HEK293 (cell line): ENCODE data around the gene OLIG1.
A peak's percentile ranks its signal among the peaks of the same experiment; 100 is the strongest.

ENCODE experiments used
- CTCF ChIA-PET: fragments of 350-600 bp; formaldehyde crosslinking; extraction: SDS; loops from one replicate; lab custom pipeline; 2021; ENCODE audit warnings: antibody characterized with exemption; lab: Yijun Ruan, JAX
- POLR2A ChIA-PET: fragments of 300-600 bp; formaldehyde crosslinking; extraction: SDS; loops from one replicate; lab custom pipeline; 2020; ENCODE audit warnings: antibody characterized with exemption, inconsistent platforms; lab: Yijun Ruan, JAX
- H3K27ac ChIP-seq: fragments of 200-500 bp; sonication (Bioruptor generic); 2 replicates; pipeline ENCODE4 v1.5.1; 2014; ENCODE audit warnings: low read depth, low read length, control low read depth, inconsistent platforms; ENCODE audit errors: extremely low read depth
- H3K36me3 ChIP-seq, 2 experiments: fragments of 200-500 bp in 1 of 2; sonication (Bioruptor generic) in 1 of 2; 1 replicate in 1 of 2; 2 replicates in 1 of 2; pipeline ENCODE4 v1.5.1; 2014 to 2017; ENCODE audit warnings: inconsistent platforms in 2 of 2, low read length in 2 of 2; ENCODE audit not compliant: control insufficient read depth in 2 of 2, insufficient read depth in 1 of 2
- H3K4me1 ChIP-seq: fragments of 200-500 bp; sonication (Bioruptor generic); 2 replicates; pipeline ENCODE4 v1.5.1; 2014; ENCODE audit warnings: mild to moderate bottlenecking, low read length, inconsistent platforms; ENCODE audit not compliant: control insufficient read depth, insufficient read depth
- H3K4me3 ChIP-seq: 2 replicates; pipeline ENCODE4 v1.5.1; 2011; ENCODE audit warnings: low read depth, mild to moderate bottlenecking, control low read depth, low read length, moderate library complexity
- H3K9me3 ChIP-seq: fragments of 200-500 bp; sonication (Bioruptor generic); 2 replicates; pipeline ENCODE4 v1.5.1; 2014; ENCODE audit warnings: low read depth, low read length, inconsistent platforms; ENCODE audit not compliant: control insufficient read depth, insufficient read depth
- EGR2 ChIP-seq: fragments of 450-650 bp; formaldehyde crosslinking; IDR thresholded peaks from 2 replicates; pipeline ENCODE4 v1.5.1; 2016; ENCODE audit warnings: low read depth, missing biosample characterization, missing genetic modification characterization
- KLF16 ChIP-seq: fragments of 450-650 bp; formaldehyde crosslinking; IDR thresholded peaks from 2 replicates; pipeline ENCODE4 v1.5.1; 2017; ENCODE audit warnings: missing biosample characterization, missing genetic modification characterization
- KLF7 ChIP-seq: fragments of 450-650 bp; formaldehyde crosslinking; IDR thresholded peaks from 2 replicates; pipeline ENCODE4 v1.5.1; 2016; ENCODE audit warnings: missing biosample characterization, missing genetic modification characterization, borderline replicate concordance
- MEIS1 ChIP-seq: sonication (generic); formaldehyde crosslinking; IDR thresholded peaks from 2 replicates; pipeline ENCODE4 v1.8.1; 2022; ENCODE audit warnings: missing genetic modification reagents, mild to moderate bottlenecking, borderline replicate concordance
- YY1 ChIP-seq: fragments of 450-650 bp; formaldehyde crosslinking; IDR thresholded peaks from 2 replicates; pipeline ENCODE4 v1.5.1; 2018; ENCODE audit warnings: missing biosample characterization, missing genetic modification characterization
- ZNF138 ChIP-seq: fragments of 450-650 bp; formaldehyde crosslinking; IDR thresholded peaks from 2 replicates; pipeline ENCODE4 v1.5.1; 2016; ENCODE audit warnings: missing biosample characterization, missing genetic modification characterization, borderline replicate concordance
- ZNF2 ChIP-seq: fragments of 450-650 bp; formaldehyde crosslinking; IDR thresholded peaks from 2 replicates; pipeline ENCODE4 v1.5.1; 2016; ENCODE audit warnings: missing biosample characterization, missing genetic modification characterization
- ZNF211 ChIP-seq: fragments of 450-650 bp; formaldehyde crosslinking; IDR thresholded peaks from 2 replicates; pipeline ENCODE4 v1.5.1; 2016; ENCODE audit warnings: low read depth, missing biosample characterization, missing genetic modification characterization
- ZNF302 ChIP-seq: fragments of 450-650 bp; formaldehyde crosslinking; IDR thresholded peaks from 2 replicates; pipeline ENCODE4 v1.5.1; 2016; ENCODE audit warnings: missing biosample characterization, missing genetic modification characterization, low read depth
- ZNF335 ChIP-seq: fragments of 450-650 bp; formaldehyde crosslinking; conservative IDR thresholded peaks from 2 replicates; pipeline ENCODE4 v1.5.1; 2016; ENCODE audit warnings: missing biosample characterization, missing genetic modification characterization
- ZNF514 ChIP-seq: fragments of 450-650 bp; formaldehyde crosslinking; IDR thresholded peaks from 2 replicates; pipeline ENCODE4 v1.5.1; 2016; ENCODE audit warnings: missing biosample characterization, missing genetic modification characterization
- ZNF610 ChIP-seq: fragments of 450-650 bp; formaldehyde crosslinking; IDR thresholded peaks from 2 replicates; pipeline ENCODE4 v1.5.1; 2016; ENCODE audit warnings: missing biosample characterization, missing genetic modification characterization, borderline replicate concordance
- ZNF830 ChIP-seq: fragments of 450-650 bp; IDR thresholded peaks from 2 replicates; pipeline ENCODE4 v1.5.0; 2018; ENCODE audit warnings: missing biosample characterization, missing genetic modification characterization, low read depth, mild to moderate bottlenecking, moderate library complexity
- ZNF843 ChIP-seq: fragments of 450-650 bp; formaldehyde crosslinking; IDR thresholded peaks from 2 replicates; pipeline ENCODE4 v1.5.1; 2016; ENCODE audit warnings: missing biosample characterization, missing genetic modification characterization
- ZSCAN16 ChIP-seq: fragments of 450-650 bp; formaldehyde crosslinking; IDR thresholded peaks from 2 replicates; pipeline ENCODE4 v1.5.1; 2016; ENCODE audit warnings: missing biosample characterization, missing genetic modification characterization
- TF ChIP-seq, protein P1 (sequence below): fragments of 450-650 bp; formaldehyde crosslinking; IDR thresholded peaks from 2 replicates; pipeline ENCODE4 v1.5.1; 2016; ENCODE audit warnings: missing biosample characterization, missing genetic modification characterization
- TF ChIP-seq, protein P2 (sequence below): fragments of 450-650 bp; formaldehyde crosslinking; IDR thresholded peaks from 2 replicates; pipeline ENCODE4 v1.5.1; 2016; ENCODE audit warnings: missing biosample characterization, missing genetic modification characterization
- TF ChIP-seq, protein P3 (sequence below): fragments of 450-650 bp; formaldehyde crosslinking; IDR thresholded peaks from 2 replicates; pipeline ENCODE4 v1.5.1; 2016; ENCODE audit warnings: missing biosample characterization, missing genetic modification characterization

The OLIG1 gene

DNA sequence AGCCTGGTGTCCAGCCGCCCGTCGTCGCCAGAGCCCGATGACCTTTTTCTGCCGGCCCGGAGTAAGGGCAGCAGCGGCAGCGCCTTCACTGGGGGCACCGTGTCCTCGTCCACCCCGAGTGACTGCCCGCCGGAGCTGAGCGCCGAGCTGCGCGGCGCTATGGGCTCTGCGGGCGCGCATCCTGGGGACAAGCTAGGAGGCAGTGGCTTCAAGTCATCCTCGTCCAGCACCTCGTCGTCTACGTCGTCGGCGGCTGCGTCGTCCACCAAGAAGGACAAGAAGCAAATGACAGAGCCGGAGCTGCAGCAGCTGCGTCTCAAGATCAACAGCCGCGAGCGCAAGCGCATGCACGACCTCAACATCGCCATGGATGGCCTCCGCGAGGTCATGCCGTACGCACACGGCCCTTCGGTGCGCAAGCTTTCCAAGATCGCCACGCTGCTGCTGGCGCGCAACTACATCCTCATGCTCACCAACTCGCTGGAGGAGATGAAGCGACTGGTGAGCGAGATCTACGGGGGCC, 43.0 kb upstream of the OLIG1 start:
- Histone ChIP-seq H3K4me3 (no peak overlapping the region), H3K4me1 (no peaks in the 10 kb centered on the region), H3K27ac (no peak overlapping the region), H3K36me3 (no peaks in the 10 kb centered on the region), H3K9me3 (no peaks in the 10 kb centered on the region)
- ChIA-PET CTCF (interaction anchor here (0.6 to 2.8 kb wide), 5 partner anchors 32 to 780 kb away, joined by 3 to 15 read pairs (median 4); no protein-coding TSS in a partner anchor), POLR2A (interaction anchor here (0.9 to 2.1 kb wide), 3 partner anchors 9 to 26 kb away, joined by 3 to 8 read pairs (median 7); no protein-coding TSS in a partner anchor)
- TF ChIP-seq ZNF610 (tag by site-specific recombination) (no peak), KLF7 (tag by site-specific recombination) (no peak), ZSCAN16 (tag by site-specific recombination) (no peak), ZNF514 (tag by site-specific recombination) (no peak), EGR2 (tag by site-specific recombination) (no peak), ZNF302 (tag by site-specific recombination) (no peak), ZNF2 (tag by site-specific recombination) (no peak), ZNF830 (tag by site-specific recombination) (no peak), MEIS1 (CRISPR knock-in tag) (no peak), ZNF843 (no peak), ZNF335 (tag by site-specific recombination) (no peak), ZNF138 (tag by site-specific recombination) (no peak), ZNF211 (tag by site-specific recombination) (no peak), KLF16 (tag by site-specific recombination) (no peak)
- TF ChIP-seq, protein P1, sequence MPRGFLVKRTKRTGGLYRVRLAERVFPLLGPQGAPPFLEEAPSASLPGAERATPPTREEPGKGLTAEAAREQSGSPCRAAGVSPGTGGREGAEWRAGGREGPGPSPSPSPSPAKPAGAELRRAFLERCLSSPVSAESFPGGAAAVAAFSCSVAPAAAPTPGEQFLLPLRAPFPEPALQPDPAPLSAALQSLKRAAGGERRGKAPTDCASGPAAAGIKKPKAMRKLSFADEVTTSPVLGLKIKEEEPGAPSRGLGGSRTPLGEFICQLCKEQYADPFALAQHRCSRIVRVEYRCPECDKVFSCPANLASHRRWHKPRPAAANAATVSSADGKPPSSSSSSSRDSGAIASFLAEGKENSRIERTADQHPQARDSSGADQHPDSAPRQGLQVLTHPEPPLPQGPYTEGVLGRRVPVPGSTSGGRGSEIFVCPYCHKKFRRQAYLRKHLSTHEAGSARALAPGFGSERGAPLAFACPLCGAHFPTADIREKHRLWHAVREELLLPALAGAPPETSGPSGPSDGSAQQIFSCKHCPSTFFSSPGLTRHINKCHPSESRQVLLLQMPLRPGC (tag by site-specific recombination): no peak
- TF ChIP-seq, protein P2, sequence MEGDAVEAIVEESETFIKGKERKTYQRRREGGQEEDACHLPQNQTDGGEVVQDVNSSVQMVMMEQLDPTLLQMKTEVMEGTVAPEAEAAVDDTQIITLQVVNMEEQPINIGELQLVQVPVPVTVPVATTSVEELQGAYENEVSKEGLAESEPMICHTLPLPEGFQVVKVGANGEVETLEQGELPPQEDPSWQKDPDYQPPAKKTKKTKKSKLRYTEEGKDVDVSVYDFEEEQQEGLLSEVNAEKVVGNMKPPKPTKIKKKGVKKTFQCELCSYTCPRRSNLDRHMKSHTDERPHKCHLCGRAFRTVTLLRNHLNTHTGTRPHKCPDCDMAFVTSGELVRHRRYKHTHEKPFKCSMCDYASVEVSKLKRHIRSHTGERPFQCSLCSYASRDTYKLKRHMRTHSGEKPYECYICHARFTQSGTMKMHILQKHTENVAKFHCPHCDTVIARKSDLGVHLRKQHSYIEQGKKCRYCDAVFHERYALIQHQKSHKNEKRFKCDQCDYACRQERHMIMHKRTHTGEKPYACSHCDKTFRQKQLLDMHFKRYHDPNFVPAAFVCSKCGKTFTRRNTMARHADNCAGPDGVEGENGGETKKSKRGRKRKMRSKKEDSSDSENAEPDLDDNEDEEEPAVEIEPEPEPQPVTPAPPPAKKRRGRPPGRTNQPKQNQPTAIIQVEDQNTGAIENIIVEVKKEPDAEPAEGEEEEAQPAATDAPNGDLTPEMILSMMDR (tag by site-specific recombination): no peak

DNA sequence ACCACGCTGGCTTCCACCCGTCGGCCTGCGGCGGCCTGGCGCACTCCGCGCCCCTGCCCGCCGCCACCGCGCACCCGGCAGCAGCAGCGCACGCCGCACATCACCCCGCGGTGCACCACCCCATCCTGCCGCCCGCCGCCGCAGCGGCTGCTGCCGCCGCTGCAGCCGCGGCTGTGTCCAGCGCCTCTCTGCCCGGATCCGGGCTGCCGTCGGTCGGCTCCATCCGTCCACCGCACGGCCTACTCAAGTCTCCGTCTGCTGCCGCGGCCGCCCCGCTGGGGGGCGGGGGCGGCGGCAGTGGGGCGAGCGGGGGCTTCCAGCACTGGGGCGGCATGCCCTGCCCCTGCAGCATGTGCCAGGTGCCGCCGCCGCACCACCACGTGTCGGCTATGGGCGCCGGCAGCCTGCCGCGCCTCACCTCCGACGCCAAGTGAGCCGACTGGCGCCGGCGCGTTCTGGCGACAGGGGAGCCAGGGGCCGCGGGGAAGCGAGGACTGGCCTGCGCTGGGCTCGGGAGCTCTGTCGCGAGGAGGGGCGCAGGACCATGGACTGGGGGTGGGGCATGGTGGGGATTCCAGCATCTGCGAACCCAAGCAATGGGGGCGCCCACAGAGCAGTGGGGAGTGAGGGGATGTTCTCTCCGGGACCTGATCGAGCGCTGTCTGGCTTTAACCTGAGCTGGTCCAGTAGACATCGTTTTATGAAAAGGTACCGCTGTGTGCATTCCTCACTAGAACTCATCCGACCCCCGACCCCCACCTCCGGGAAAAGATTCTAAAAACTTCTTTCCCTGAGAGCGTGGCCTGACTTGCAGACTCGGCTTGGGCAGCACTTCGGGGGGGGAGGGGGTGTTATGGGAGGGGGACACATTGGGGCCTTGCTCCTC, 42.3 kb upstream of the OLIG1 start:
- Histone ChIP-seq H3K27ac (no peak overlapping the region), H3K36me3 (no peaks in the 10 kb centered on the region), H3K4me1 (no peaks in the 10 kb centered on the region)
- CTCF ChIA-PET: interaction anchor here (0.9 to 2.4 kb wide), 3 partner anchors 58 to 195 kb away, joined by 4 to 15 read pairs (median 4); no protein-coding TSS in a partner anchor
- TF ChIP-seq YY1 (tag by site-specific recombination): no peak
- TF ChIP-seq, protein P3, sequence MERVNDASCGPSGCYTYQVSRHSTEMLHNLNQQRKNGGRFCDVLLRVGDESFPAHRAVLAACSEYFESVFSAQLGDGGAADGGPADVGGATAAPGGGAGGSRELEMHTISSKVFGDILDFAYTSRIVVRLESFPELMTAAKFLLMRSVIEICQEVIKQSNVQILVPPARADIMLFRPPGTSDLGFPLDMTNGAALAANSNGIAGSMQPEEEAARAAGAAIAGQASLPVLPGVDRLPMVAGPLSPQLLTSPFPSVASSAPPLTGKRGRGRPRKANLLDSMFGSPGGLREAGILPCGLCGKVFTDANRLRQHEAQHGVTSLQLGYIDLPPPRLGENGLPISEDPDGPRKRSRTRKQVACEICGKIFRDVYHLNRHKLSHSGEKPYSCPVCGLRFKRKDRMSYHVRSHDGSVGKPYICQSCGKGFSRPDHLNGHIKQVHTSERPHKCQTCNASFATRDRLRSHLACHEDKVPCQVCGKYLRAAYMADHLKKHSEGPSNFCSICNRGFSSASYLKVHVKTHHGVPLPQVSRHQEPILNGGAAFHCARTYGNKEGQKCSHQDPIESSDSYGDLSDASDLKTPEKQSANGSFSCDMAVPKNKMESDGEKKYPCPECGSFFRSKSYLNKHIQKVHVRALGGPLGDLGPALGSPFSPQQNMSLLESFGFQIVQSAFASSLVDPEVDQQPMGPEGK (tag by site-specific recombination): 0 out of 2 replicates have a peak, but pooled peaks have one; percentile 30
- TF ChIP-seq, all 188 proteins: peak for 1
- no peak overlapping the region for H3K4me3 ChIP-seq
- POLR2A ChIA-PET: interaction anchor here (0.9 kb wide), 1 partner anchor 10 kb away, joined by 3 read pairs; no protein-coding TSS in a partner anchor
- no peaks in the 10 kb centered on the region for H3K9me3 ChIP-seq
